ENCODE results near the gene ELFN2.

GRCh38 chr22:37368058-37368457 lies 59.2 kb downstream of the ELFN2 start:
- no peak for TF ChIP-seq EZH2phosphoT487 (IDR thresholded peaks at IDR 0.05; ENCODE audit: borderline replicate concordance, low read length)
- TF ChIP-seq CTCF (IDR thresholded peaks at IDR 0.05; ENCODE audit: low read depth, low read length, poor library complexity, severe bottlenecking), result no peak

All from DOHH2 (cell line).